NAMALWA (cell line): ENCODE results near the gene EPHA10.
"Not testable (repeated sequence)": the region's sequence is repeated elsewhere in the genome, so short reads cannot be mapped to it uniquely, and the experiment has no call there.

Experiments used
- DNase-seq: peaks from one replicate; pipeline ENCODE4 v3.0.0-alpha.2; 2015; ENCODE audit warnings: low spot score

Gene EPHA10

DNA sequence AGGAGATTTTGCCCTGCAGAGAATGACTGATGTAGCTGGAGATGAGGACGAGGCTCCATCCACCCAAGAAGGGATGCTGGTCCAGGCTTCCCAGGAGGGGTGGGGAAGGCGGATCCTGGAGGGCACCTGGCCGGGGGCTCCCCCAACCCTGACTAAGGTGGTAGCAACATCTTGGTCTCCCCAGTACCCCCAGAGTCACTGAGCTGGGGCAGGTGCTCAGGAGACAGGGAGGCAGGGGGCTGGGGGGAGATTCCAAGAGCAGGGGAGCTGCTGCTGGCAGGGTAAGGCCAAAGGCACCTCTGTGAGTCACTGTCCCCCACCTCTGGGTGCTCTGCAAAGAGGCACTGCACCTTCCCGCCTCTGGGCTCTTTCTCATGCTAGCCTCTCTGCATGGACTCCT is 48.6 kb downstream of the EPHA10 start:
- DNase-seq, result no peak

DNA sequence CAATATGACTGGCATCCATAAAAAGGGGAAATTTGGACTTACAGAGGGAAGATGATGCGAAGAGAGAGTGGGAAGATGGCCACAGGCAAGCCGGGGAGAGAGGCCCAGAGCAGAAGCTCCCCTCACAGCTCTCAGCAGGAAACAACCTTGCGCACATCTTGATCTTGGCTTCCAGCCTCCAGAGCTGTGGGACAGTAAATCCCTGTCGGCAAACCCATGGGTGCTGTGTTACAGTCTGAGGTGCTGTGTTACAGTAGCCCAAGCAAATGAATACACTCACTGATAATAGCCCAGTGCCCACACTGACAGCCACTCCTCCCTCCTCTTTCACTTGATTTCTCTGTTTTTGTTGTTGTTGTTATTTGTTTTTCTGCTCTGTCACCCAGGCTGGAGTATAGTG is 50.2 kb downstream of the EPHA10 start:
- DNase-seq, result no peak

- DNase-seq, result no peak
These were observed 50.7 kb downstream of the EPHA10 start for GRCh38 chr1:37714226-37714625.

GRCh38 chr1:37708471-37708870 is 56.4 kb downstream of the EPHA10 start:
- DNase-seq, result no peak

GRCh38 chr1:37705399-37705798 is 59.5 kb downstream of the EPHA10 start:
- no peak for DNase-seq

GRCh38 chr1:37704966-37705365 is 60.0 kb downstream of the EPHA10 start:
- DNase-seq, result no peak

- DNase-seq, result no peak
These were observed 61.9 kb downstream of the EPHA10 start for GRCh38 chr1:37703061-37703460.

- no peak for DNase-seq
These were observed 63.9 kb downstream of the EPHA10 start for GRCh38 chr1:37701051-37701450.

DNA sequence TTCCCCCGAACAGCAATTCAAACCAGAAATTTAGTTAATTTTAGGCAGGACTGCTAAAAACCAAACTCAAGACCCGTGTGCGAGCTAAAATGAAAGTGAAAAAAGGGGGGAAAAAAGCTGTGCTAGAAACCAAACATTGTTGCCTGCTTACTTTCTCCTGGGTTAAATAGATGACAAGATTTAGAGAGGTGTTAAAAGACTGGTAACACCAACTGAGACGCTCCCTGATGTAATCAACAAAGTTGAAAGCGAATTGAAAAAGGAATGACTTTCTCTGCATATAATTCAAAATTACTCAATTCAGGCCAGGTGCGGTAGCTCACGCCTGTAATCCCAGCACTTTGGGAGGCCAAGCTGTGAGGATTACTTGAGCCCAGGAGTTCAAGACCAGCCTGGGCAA is 65.8 kb downstream of the EPHA10 start:
- no peak for DNase-seq

DNA sequence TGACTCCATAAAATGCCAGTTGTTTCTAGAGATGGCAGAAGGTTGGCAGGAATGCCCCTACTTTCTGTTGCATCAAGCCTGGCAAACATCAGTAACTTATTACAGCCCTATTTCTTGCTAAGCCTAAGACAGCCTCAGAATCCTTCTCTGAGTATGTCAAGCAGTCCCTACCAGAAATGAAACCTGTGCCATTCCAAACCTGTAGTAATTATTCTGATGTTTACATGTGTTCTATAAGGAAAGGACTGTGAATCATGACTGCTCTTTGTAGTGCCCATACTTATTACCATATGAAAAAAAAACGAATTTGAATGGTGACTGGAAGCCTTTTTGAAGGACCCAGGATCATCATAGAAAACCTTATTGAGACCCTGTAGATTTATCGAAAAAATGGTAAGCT is 67.2 kb downstream of the EPHA10 start:
- DNase-seq, result no peak

- no peak for DNase-seq
These were observed 67.8 kb downstream of the EPHA10 start for GRCh38 chr1:37697090-37697489.

GRCh38 chr1:37692834-37693175 is 72.1 kb downstream of the EPHA10 start:
- DNase-seq, result no peak

DNA sequence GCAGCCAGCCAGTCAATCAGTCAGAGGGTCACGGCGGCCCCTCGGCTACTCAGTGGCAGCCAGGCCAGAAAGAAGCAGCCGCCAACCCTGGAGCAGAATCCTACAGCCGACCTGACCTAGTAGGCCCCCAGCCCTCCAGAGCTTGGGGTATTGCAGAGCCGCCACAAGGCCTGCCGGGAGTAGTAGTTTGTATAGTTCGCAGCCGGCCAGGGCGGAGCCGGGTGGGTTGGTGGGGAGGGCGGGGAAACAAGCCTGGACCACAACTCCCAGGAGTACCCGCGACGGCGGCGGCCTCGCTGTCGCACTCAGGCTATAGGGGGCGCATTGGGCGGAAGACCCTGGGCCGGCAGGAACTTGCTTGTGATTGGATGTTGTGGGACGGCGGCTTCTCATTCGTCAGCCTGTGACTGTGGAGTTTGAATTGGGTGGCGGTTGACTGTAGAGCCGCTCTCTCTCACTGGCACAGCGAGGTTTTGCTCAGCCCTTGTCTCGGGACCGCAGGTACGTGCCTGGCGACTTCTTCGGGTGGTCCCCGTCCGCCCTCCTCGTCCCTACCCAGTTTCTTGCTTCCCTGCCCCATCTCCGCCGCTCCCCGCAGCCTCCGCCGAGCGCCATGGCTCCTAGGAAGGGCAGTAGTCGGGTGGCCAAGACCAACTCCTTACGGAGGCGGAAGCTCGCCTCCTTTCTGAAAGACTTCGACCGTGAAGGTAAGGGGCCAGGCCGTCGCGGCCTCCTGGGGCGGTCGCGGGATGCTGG is 72.7 kb downstream of the EPHA10 start, which contains the start of gene CDCA8:
Gene CDCA8 (plus strand): TSS at position 439 of the 756 bp plus-strand sequence. CDS start 175 bp downstream, at position 614.
- peak; percentile 98 for DNase-seq

- peak; percentile 41 for DNase-seq
These were observed 73.3 kb downstream of the EPHA10 start for GRCh38 chr1:37691497-37692077.

GRCh38 chr1:37688926-37689325 is 76.0 kb downstream of the EPHA10 start:
- no peak for DNase-seq

DNA sequence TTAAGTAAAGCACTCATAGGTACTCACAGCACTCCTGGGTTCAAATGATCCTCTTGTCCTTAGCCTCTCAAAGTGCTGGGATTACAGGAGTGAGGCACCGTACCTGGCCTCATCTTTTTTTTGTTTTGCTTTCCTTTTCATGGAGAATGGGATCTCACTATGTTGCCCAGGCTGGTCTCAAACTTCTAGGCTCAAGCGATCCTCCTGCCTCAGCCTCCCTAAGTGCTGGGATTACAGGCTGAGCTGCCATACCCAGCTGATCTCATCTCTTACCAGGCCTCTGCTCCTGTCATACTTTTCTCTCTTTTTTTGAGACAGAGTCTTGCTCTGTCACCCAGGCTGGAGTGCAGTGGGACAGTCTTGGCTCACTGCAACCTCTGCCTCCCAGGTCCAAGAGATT is 77.2 kb downstream of the EPHA10 start:
- DNase-seq, result not testable (repeated sequence)

- no peak for DNase-seq
These were observed 79.2 kb downstream of the EPHA10 start for GRCh38 chr1:37685722-37686121.

- not testable (repeated sequence) for DNase-seq
These were observed 80.7 kb downstream of the EPHA10 start for GRCh38 chr1:37684182-37684581.

GRCh38 chr1:37682334-37682987 is 82.5 kb downstream of the EPHA10 start:
- DNase-seq, result peak; percentile 84

- DNase-seq, result no peak
These were observed 84.0 kb downstream of the EPHA10 start for GRCh38 chr1:37680933-37681332.

GRCh38 chr1:37677808-37678207 is 87.1 kb downstream of the EPHA10 start:
- no peak for DNase-seq

DNA sequence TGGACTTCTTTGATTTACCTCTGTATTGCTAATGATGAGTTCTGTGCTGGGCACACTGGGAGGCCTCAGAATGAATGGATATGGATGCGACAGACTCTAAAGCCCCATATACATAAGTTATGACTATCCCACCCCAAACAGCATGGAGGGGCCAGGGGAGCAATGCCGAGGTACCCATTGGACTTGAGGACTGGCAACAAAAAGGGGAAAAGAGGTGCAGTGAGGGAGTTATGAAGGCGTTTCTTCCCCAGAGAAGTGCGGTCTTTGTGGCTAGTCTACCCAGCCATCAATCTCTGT is 87.8 kb downstream of the EPHA10 start:
- no peak for DNase-seq

- peak; percentile 38 for DNase-seq
These were observed 88.4 kb downstream of the EPHA10 start for GRCh38 chr1:37676281-37677142.
